Uterus (tissue), 2 donors: ENCODE measurements around the gene ROBO2.

Source experiments
- CTCF ChIP-seq, 4 experiments: fragments of 200-600 bp in 2 of 4; fragments of 450-650 bp in 2 of 4; sonication (generic) in 2 of 4; IDR thresholded peaks; one replicate each; pipeline ENCODE4 v1.5.1; 2016 to 2019; ENCODE audit warnings: antibody characterized with exemption in 4 of 4, mild to moderate bottlenecking in 2 of 4, moderate library complexity in 1 of 4
- POLR2A ChIP-seq, 2 donors: fragments of 450-650 bp; IDR thresholded peaks; one replicate each; pipeline ENCODE4 v1.6.1; 2016; ENCODE audit warnings: antibody characterized with exemption in 2 of 2, mild to moderate bottlenecking in 1 of 2, moderate library complexity in 1 of 2

GRCh38 chr3:76990606-76991005, 49.3 kb upstream of the ROBO2 start:
- TF ChIP-seq POLR2A (IDR thresholded peaks at IDR 0.05) = no peak
- no peak for TF ChIP-seq CTCF (IDR thresholded peaks at IDR 0.05)
